ENCODE data around the gene PNMA1.

PNMA1 gene

GRCh38 chr14:73662487-73662943 lies 51.7 kb downstream of the PNMA1 start:
- Histone ChIP-seq H3K27ac (ENCODE audit: low read length) (no peak overlapping the region), H3K36me3 (ENCODE audit: control insufficient read depth, insufficient read depth, low read length) (no peaks in the 10 kb centered on the region), H3K9me3 (ENCODE audit: control insufficient read depth, insufficient read depth, low read length) (no peaks in the 10 kb centered on the region), H3K4me3 (ENCODE audit: low read length) (no peak overlapping the region), H3K27me3 (ENCODE audit: control insufficient read depth, insufficient read depth, low read length) (no peaks in the 10 kb centered on the region), H3K4me1 (ENCODE audit: control insufficient read depth, insufficient read depth, low read length) (no peaks in the 10 kb centered on the region)
- DNase-seq (ENCODE audit: low read depth, low spot score) = peak; percentile 58
- WGBS (ENCODE audit: insufficient coverage, insufficient read length) = no CpG with 5 or more reads among the region's 1 CpG

GRCh38 chr14:73661872-73662271 lies 52.3 kb downstream of the PNMA1 start:
- no peaks in the 10 kb centered on the region for H3K36me3 ChIP-seq (ENCODE audit: control insufficient read depth, insufficient read depth, low read length)
- DNase-seq (ENCODE audit: low read depth, low spot score) = no peak
- H3K27ac ChIP-seq (ENCODE audit: low read length) = no peak overlapping the region
- H3K4me1 ChIP-seq (ENCODE audit: control insufficient read depth, insufficient read depth, low read length) = no peaks in the 10 kb centered on the region
- no CpG with 5 or more reads among the region's 2 CpGs for WGBS (ENCODE audit: insufficient coverage, insufficient read length)
- H3K9me3 ChIP-seq (ENCODE audit: control insufficient read depth, insufficient read depth, low read length) = no peaks in the 10 kb centered on the region
- no peaks in the 10 kb centered on the region for H3K27me3 ChIP-seq (ENCODE audit: control insufficient read depth, insufficient read depth, low read length)
- no peak overlapping the region for H3K4me3 ChIP-seq (ENCODE audit: low read length)
